CD4-positive, alpha-beta T cell treated with Interferon gamma for 1 hour (primary cell): ENCODE measurements around the gene VEPH1.

Experiments
- DNase-seq: peaks from one replicate; pipeline ENCODE4 v3.0.0-alpha.2; 2020

The VEPH1 gene

GRCh38 chr3:157297328-157297915 is 205.8 kb downstream of the VEPH1 start:
- no peak for DNase-seq

GRCh38 chr3:157294953-157295352 is 208.3 kb downstream of the VEPH1 start:
- no peak for DNase-seq

- no peak for DNase-seq
These were observed 208.7 kb downstream of the VEPH1 start for GRCh38 chr3:157294491-157294890.

GRCh38 chr3:157290766-157291165 is 212.4 kb downstream of the VEPH1 start:
- DNase-seq: no peak

- DNase-seq: no peak
These were observed 217.2 kb downstream of the VEPH1 start for GRCh38 chr3:157285966-157286365.

GRCh38 chr3:157285141-157285540 is 218.1 kb downstream of the VEPH1 start:
- DNase-seq: no peak

- no peak for DNase-seq
These were observed 218.5 kb downstream of the VEPH1 start for GRCh38 chr3:157284688-157285087.

GRCh38 chr3:157282261-157283191 is 220.7 kb downstream of the VEPH1 start:
- no peak for DNase-seq

GRCh38 chr3:157280786-157281185 is 222.4 kb downstream of the VEPH1 start:
- DNase-seq: no peak

GRCh38 chr3:157280354-157280753 is 222.9 kb downstream of the VEPH1 start:
- DNase-seq: no peak

GRCh38 chr3:157279237-157279636 is 224.0 kb downstream of the VEPH1 start:
- DNase-seq: no peak

- no peak for DNase-seq
These were observed 226.4 kb downstream of the VEPH1 start for GRCh38 chr3:157276801-157277200.

GRCh38 chr3:157275832-157276231 is 227.4 kb downstream of the VEPH1 start:
- no peak for DNase-seq

- no peak for DNase-seq
These were observed 228.5 kb downstream of the VEPH1 start for GRCh38 chr3:157274644-157275137.

- DNase-seq: no peak
These were observed 231.8 kb downstream of the VEPH1 start for GRCh38 chr3:157271283-157271882.

- DNase-seq: no peak
These were observed 235.2 kb downstream of the VEPH1 start for GRCh38 chr3:157268026-157268425.

GRCh38 chr3:157265931-157266330 is 237.3 kb downstream of the VEPH1 start:
- no peak for DNase-seq

GRCh38 chr3:157263027-157263426 is 240.2 kb downstream of the VEPH1 start:
- DNase-seq: no peak

- no peak for DNase-seq
These were observed 242.2 kb downstream of the VEPH1 start for GRCh38 chr3:157261000-157261399.

GRCh38 chr3:157259825-157260224 is 243.4 kb downstream of the VEPH1 start:
- DNase-seq: no peak

GRCh38 chr3:157257101-157257500 is 246.1 kb downstream of the VEPH1 start:
- DNase-seq: no peak

GRCh38 chr3:157255797-157256196 is 247.4 kb downstream of the VEPH1 start:
- no peak for DNase-seq

- DNase-seq: no peak
These were observed 251.5 kb downstream of the VEPH1 start for GRCh38 chr3:157251685-157252084.

- DNase-seq: no peak
These were observed 253.6 kb downstream of the VEPH1 start for GRCh38 chr3:157249606-157250005.
